Hepatocyte (in vitro differentiated cells): ENCODE measurements around the gene RPL22. TPM values are rescaled to one million over a fixed set of nuclear protein-coding genes. Genes with fewer than 3 reads are reported as not detected.

Source experiments
- DNase-seq: peaks from one replicate; pipeline ENCODE4 v3.0.0-alpha.2; 2016; ENCODE audit warnings: low spot score
- H2AFZ ChIP-seq: fragments of 200-600 bp; sonication (generic); 2 replicates; pipeline ENCODE4 v1.6.0; 2016; ENCODE audit warnings: antibody characterized with exemption, mild to moderate bottlenecking
- H3K27ac ChIP-seq: fragments of 200-600 bp; sonication (generic); 2 replicates; pipeline ENCODE4 v1.5.1; 2016; ENCODE audit warnings: mild to moderate bottlenecking
- H3K27me3 ChIP-seq: fragments of 200-600 bp; sonication (generic); 2 replicates; pipeline ENCODE4 v1.6.1; 2016
- H3K36me3 ChIP-seq: fragments of 200-600 bp; sonication (generic); replicated peaks from 2 replicates; pipeline ENCODE4 v1.5.1; 2016; ENCODE audit warnings: low read depth; ENCODE audit not compliant: insufficient read depth
- H3K4me1 ChIP-seq: fragments of 200-600 bp; sonication (generic); 2 replicates; pipeline ENCODE4 v1.5.1; 2016; ENCODE audit warnings: mild to moderate bottlenecking, moderate library complexity; ENCODE audit not compliant: insufficient read depth
- H3K4me2 ChIP-seq: fragments of 200-600 bp; sonication (generic); 2 replicates; pipeline ENCODE4 v1.6.0; 2016
- H3K4me3 ChIP-seq: fragments of 200-600 bp; sonication (generic); 2 replicates; pipeline ENCODE4 v1.5.1; 2016; ENCODE audit warnings: mild to moderate bottlenecking
- H3K79me2 ChIP-seq: fragments of 200-600 bp; sonication (generic); 2 replicates; pipeline ENCODE4 v1.6.0; 2017; ENCODE audit warnings: mild to moderate bottlenecking
- H3K9me2 ChIP-seq: fragments of 200-600 bp; sonication (generic); replicated peaks from 2 replicates; pipeline ENCODE4 v1.6.0; 2017; ENCODE audit warnings: mild to moderate bottlenecking; ENCODE audit not compliant: insufficient read depth
- H3K9me3 ChIP-seq: fragments of 200-600 bp; sonication (generic); 2 replicates; pipeline ENCODE4 v1.5.1; 2016; ENCODE audit warnings: low read depth, mild to moderate bottlenecking
- H4K20me1 ChIP-seq: fragments of 200-600 bp; sonication (generic); 2 replicates; pipeline ENCODE4 v1.6.0; 2016; ENCODE audit warnings: mild to moderate bottlenecking; ENCODE audit not compliant: insufficient read depth, poor library complexity, severe bottlenecking
- EZH2 ChIP-seq: fragments of 200-600 bp; sonication (generic); IDR thresholded peaks from 2 replicates; pipeline ENCODE4 v1.6.1; 2016; ENCODE audit warnings: antibody characterized with exemption, mild to moderate bottlenecking, borderline replicate concordance
- EZH2phosphoT487 ChIP-seq: fragments of 200-600 bp; sonication (generic); IDR thresholded peaks from one replicate; pipeline ENCODE4 v1.6.1; 2018; ENCODE audit warnings: antibody characterized with exemption, mild to moderate bottlenecking, low read depth, moderate library complexity; ENCODE audit not compliant: unreplicated experiment, severe bottlenecking
- WGBS: methylation state at CpG from one replicate; pipeline ENCODE4 v1.1.6; 2016; ENCODE audit warnings: low lambda C conversion rate; ENCODE audit errors: missing lambda C conversion rate; 5-methylcytosine and 5-hydroxymethylcytosine counted together
- polyA plus RNA-seq: library from polyadenylated mRNA; unstranded; fragments of >200 nt; fragmentation: Nextera tagmentation; extraction: Ambion mirVana; gene quantifications from 2 replicates; pipeline ENCODE4 v1.2.1, GENCODE V29; 2016
- total RNA-seq: library from RNA; depleted of rRNA; stranded (reverse); fragments of >200 nt; gene quantifications from 2 replicates; pipeline ENCODE4 v1.2.3, GENCODE V29; 2014
- TF ChIP-seq, protein P1 (sequence below): fragments of 200-600 bp; sonication (generic); IDR thresholded peaks from 2 replicates; pipeline ENCODE4 v1.5.1; 2016; ENCODE audit warnings: antibody characterized with exemption, mild to moderate bottlenecking; ENCODE audit not compliant: poor library complexity

The RPL22 gene
- total and polyA plus RNA-seq, 2 experiments from 2014 or later, result 103 to 168 TPM

- TF ChIP-seq EZH2, result no peak
- TF ChIP-seq, protein P1, sequence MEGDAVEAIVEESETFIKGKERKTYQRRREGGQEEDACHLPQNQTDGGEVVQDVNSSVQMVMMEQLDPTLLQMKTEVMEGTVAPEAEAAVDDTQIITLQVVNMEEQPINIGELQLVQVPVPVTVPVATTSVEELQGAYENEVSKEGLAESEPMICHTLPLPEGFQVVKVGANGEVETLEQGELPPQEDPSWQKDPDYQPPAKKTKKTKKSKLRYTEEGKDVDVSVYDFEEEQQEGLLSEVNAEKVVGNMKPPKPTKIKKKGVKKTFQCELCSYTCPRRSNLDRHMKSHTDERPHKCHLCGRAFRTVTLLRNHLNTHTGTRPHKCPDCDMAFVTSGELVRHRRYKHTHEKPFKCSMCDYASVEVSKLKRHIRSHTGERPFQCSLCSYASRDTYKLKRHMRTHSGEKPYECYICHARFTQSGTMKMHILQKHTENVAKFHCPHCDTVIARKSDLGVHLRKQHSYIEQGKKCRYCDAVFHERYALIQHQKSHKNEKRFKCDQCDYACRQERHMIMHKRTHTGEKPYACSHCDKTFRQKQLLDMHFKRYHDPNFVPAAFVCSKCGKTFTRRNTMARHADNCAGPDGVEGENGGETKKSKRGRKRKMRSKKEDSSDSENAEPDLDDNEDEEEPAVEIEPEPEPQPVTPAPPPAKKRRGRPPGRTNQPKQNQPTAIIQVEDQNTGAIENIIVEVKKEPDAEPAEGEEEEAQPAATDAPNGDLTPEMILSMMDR, result no peak
- TF ChIP-seq EZH2phosphoT487, result no peak
- H3K36me3 ChIP-seq, result no peaks in the 10 kb centered on the region
Measured at GRCh38 chr1:6150006-6150938, 49.1 kb downstream of the RPL22 start.

GRCh38 chr1:6149597-6149996 lies 49.8 kb downstream of the RPL22 start:
- TF ChIP-seq EZH2 (no peak), EZH2phosphoT487 (no peak)
- TF ChIP-seq, protein P1, result no peak
- H3K36me3 ChIP-seq, result no peaks in the 10 kb centered on the region
- no peak overlapping the region for H3K27ac ChIP-seq
- peaks cover 3% of the 10 kb centered on the region for H3K4me1 ChIP-seq
- H3K9me2 ChIP-seq, result no peaks in the 10 kb centered on the region
- peaks cover 17% of the 10 kb centered on the region for H3K27me3 ChIP-seq
- no peaks in the 10 kb centered on the region for H3K79me2 ChIP-seq
- H4K20me1 ChIP-seq, result no peaks in the 10 kb centered on the region
- no peak overlapping the region for H3K4me3 ChIP-seq
- H3K4me2 ChIP-seq, result no peak overlapping the region
- 90% methylated on average over 1 of the region's 1 CpG for WGBS
- no peak overlapping the region for H2AFZ ChIP-seq
- no peak for DNase-seq
- H3K9me3 ChIP-seq, result no peaks in the 10 kb centered on the region

More at GRCh38 chr1:6150006-6150938, 49.1 kb downstream of the RPL22 start:
- H3K27ac ChIP-seq, result no peak overlapping the region
- peaks cover 3% of the 10 kb centered on the region for H3K4me1 ChIP-seq
- peaks cover 17% of the 10 kb centered on the region for H3K27me3 ChIP-seq
- no peak overlapping the region for H2AFZ ChIP-seq
- DNase-seq, result no peak
- no peak overlapping the region for H3K4me2 ChIP-seq
- H4K20me1 ChIP-seq, result no peaks in the 10 kb centered on the region
- H3K9me2 ChIP-seq, result no peaks in the 10 kb centered on the region
- H3K79me2 ChIP-seq, result no peaks in the 10 kb centered on the region
- no peaks in the 10 kb centered on the region for H3K9me3 ChIP-seq
- H3K4me3 ChIP-seq, result no peak overlapping the region
- 92% methylated on average over 11 of the region's 11 CpGs for WGBS

GRCh38 chr1:6148497-6149241 lies 50.7 kb downstream of the RPL22 start:
- Histone ChIP-seq H3K4me1 (peaks cover 3% of the 10 kb centered on the region), H3K9me2 (no peaks in the 10 kb centered on the region), H3K27me3 (peaks cover 17% of the 10 kb centered on the region), H4K20me1 (no peaks in the 10 kb centered on the region), H3K79me2 (no peaks in the 10 kb centered on the region), H3K4me2 (peak overlapping the region; percentile 77), H3K9me3 (no peaks in the 10 kb centered on the region), H3K27ac (no peak overlapping the region), H3K36me3 (no peaks in the 10 kb centered on the region), H3K4me3 (no peak overlapping the region), H2AFZ (no peak overlapping the region)
- 11% methylated on average over 11 of the region's 53 CpGs for WGBS
- peak; percentile 84 for DNase-seq
- TF ChIP-seq EZH2phosphoT487, result no peak
- TF ChIP-seq EZH2, result no peak
- TF ChIP-seq, protein P1, result no peak
